HG02571 (cell line): ENCODE data around the gene BRD9.
"Not testable (repeated sequence)": the region's sequence is repeated elsewhere in the genome, so short reads cannot be mapped to it uniquely, and the experiment has no call there.

Source experiments
- ATAC-seq: cut with Tn5 transposase; IDR thresholded peaks from one replicate; pipeline ENCODE4 v1.9.1; 2021; ENCODE audit warnings: mild to moderate bottlenecking, moderate library complexity; ENCODE audit not compliant: unreplicated experiment

BRD9 gene

GRCh38 chr5:923281-923873, 30.8 kb upstream of the BRD9 start:
- no peak for ATAC-seq

GRCh38 chr5:922436-923280, 30.1 kb upstream of the BRD9 start:
- ATAC-seq, result no peak

- ATAC-seq, result no peak
Measured at GRCh38 chr5:921456-922435, 29.1 kb upstream of the BRD9 start.

GRCh38 chr5:920321-920720, 27.7 kb upstream of the BRD9 start:
- no peak for ATAC-seq

- ATAC-seq, result no peak
Measured at GRCh38 chr5:919356-920000, 26.9 kb upstream of the BRD9 start.

GRCh38 chr5:918717-919116, 26.1 kb upstream of the BRD9 start:
- not testable (repeated sequence) for ATAC-seq

GRCh38 chr5:916441-917293, 24.1 kb upstream of the BRD9 start:
- no peak for ATAC-seq

GRCh38 chr5:915946-916345, 23.3 kb upstream of the BRD9 start:
- ATAC-seq, result no peak

- not testable (repeated sequence) for ATAC-seq
Measured at GRCh38 chr5:915346-915745, 22.7 kb upstream of the BRD9 start.

- ATAC-seq, result no peak
Measured at GRCh38 chr5:914612-915011, 22.0 kb upstream of the BRD9 start.

GRCh38 chr5:914174-914573, 21.6 kb upstream of the BRD9 start:
- no peak for ATAC-seq

- ATAC-seq, result no peak
Measured at GRCh38 chr5:912280-913091, 19.9 kb upstream of the BRD9 start.

- ATAC-seq, result no peak
Measured at GRCh38 chr5:911601-912000, 19.0 kb upstream of the BRD9 start.

- ATAC-seq, result no peak
Measured at GRCh38 chr5:910769-911160, 18.2 kb upstream of the BRD9 start.

- ATAC-seq, result no peak
Measured at GRCh38 chr5:909994-910768, 17.6 kb upstream of the BRD9 start.

GRCh38 chr5:909086-909485, 16.5 kb upstream of the BRD9 start:
- ATAC-seq, result no peak

GRCh38 chr5:908172-908571, 15.6 kb upstream of the BRD9 start:
- ATAC-seq, result no peak

- ATAC-seq, result no peak
Measured at GRCh38 chr5:907366-907910, 14.8 kb upstream of the BRD9 start.
